ENCODE results near the gene TYMS.

Gene TYMS

GRCh38 chr18:673769-674168 lies 16.3 kb downstream of the TYMS start:
- no peak overlapping the region for H3K4me3 ChIP-seq (replicated peaks in 1 of 2; ENCODE audit: low read depth in 2 of 2, low read length in 2 of 2)
- no peak for TF ChIP-seq CTCF (IDR thresholded peaks at IDR 0.05; ENCODE audit: low read depth, low read length)
- no peak for DNase-seq (ENCODE audit: low read depth in 2 of 2)

GRCh38 chr18:675307-675706 lies 17.9 kb downstream of the TYMS start:
- H3K4me3 ChIP-seq (replicated peaks in 1 of 2; ENCODE audit: low read depth in 2 of 2, low read length in 2 of 2): no peak overlapping the region
- TF ChIP-seq CTCF (IDR thresholded peaks at IDR 0.05; ENCODE audit: low read depth, low read length): no peak
- DNase-seq (ENCODE audit: low read depth in 2 of 2): no peak

- no peak for DNase-seq (ENCODE audit: low read depth in 2 of 2)
- TF ChIP-seq CTCF (IDR thresholded peaks at IDR 0.05; ENCODE audit: low read depth, low read length): no peak
- H3K4me3 ChIP-seq (replicated peaks in 1 of 2; ENCODE audit: low read depth in 2 of 2, low read length in 2 of 2): no peak overlapping the region
Measured at GRCh38 chr18:676069-676468, 18.6 kb downstream of the TYMS start.

- DNase-seq (ENCODE audit: low read depth in 2 of 2): no peak
- no peak overlapping the region for H3K4me3 ChIP-seq (replicated peaks in 1 of 2; ENCODE audit: low read depth in 2 of 2, low read length in 2 of 2)
- TF ChIP-seq CTCF (IDR thresholded peaks at IDR 0.05; ENCODE audit: low read depth, low read length): no peak
Measured at GRCh38 chr18:676736-677135, 19.3 kb downstream of the TYMS start.

GRCh38 chr18:677145-677544 lies 19.7 kb downstream of the TYMS start:
- no peak for TF ChIP-seq CTCF (IDR thresholded peaks at IDR 0.05; ENCODE audit: low read depth, low read length)
- H3K4me3 ChIP-seq (replicated peaks in 1 of 2; ENCODE audit: low read depth in 2 of 2, low read length in 2 of 2): no peak overlapping the region
- no peak for DNase-seq (ENCODE audit: low read depth in 2 of 2)

GRCh38 chr18:677951-678381 lies 20.5 kb downstream of the TYMS start:
- no peak for DNase-seq (ENCODE audit: low read depth in 2 of 2)
- TF ChIP-seq CTCF (IDR thresholded peaks at IDR 0.05; ENCODE audit: low read depth, low read length): no peak

GRCh38 chr18:678482-679182 lies 21.2 kb downstream of the TYMS start:
- DNase-seq (ENCODE audit: low read depth in 2 of 2): no peak
- TF ChIP-seq CTCF (IDR thresholded peaks at IDR 0.05; ENCODE audit: low read depth, low read length): no peak
- H3K4me3 ChIP-seq (replicated peaks in 1 of 2; ENCODE audit: low read depth in 2 of 2, low read length in 2 of 2): no peak overlapping the region

More at GRCh38 chr18:677951-678381, 20.5 kb downstream of the TYMS start:
- H3K4me3 ChIP-seq (replicated peaks in 1 of 2; ENCODE audit: low read depth in 2 of 2, low read length in 2 of 2): no peak overlapping the region
